NCI-H748 (cell line): ENCODE measurements around the gene ADIPOR1.
A peak's percentile ranks its signal among the peaks of the same experiment; 100 is the strongest.

Experiments
- DNase-seq: peaks from one replicate; lab custom pipeline; 2025; ENCODE audit not compliant: unreplicated experiment; lab: John Stamatoyannopoulos, UW

The ADIPOR1 gene

DNA sequence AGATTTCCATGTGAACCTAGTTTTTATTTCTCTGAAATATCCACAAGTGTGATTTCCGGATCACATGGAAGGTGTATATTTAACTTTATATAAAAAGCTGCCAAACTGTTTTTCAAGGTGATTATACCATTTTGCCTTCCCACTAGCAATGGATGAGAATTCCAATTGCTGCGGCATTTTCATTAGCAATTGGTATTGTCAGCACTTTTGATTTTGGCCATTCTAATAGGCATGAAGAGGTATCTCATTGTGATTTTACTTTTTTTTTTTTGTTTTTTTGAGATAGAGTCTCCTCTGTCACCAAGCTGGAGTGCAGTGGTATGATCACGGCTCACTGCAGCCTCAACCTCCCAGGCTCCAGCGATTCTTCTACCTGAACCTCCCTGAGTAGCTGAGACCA, 13.9 kb upstream of the ADIPOR1 start:
- DNase-seq: no peak

DNA sequence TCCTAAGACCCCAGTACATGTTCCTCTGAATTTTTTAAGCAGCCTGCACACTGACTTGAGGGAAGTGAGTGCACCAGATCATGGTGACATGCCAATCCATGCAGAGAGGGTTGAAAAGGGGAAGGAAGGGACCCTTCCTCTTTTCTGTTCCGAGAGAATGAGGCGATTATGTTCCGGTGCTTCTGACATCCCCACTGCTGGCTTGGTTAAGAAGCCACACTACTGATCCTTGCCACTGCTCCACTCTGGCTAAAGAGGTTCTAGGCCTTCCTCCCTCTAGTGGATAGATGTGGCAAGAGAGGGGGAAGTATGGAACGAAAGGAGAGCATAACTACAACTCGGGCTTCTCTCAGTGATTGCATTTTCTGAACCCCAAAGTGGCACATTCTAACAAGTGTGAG, 10.8 kb upstream of the ADIPOR1 start:
- DNase-seq: peak; percentile 24

DNA sequence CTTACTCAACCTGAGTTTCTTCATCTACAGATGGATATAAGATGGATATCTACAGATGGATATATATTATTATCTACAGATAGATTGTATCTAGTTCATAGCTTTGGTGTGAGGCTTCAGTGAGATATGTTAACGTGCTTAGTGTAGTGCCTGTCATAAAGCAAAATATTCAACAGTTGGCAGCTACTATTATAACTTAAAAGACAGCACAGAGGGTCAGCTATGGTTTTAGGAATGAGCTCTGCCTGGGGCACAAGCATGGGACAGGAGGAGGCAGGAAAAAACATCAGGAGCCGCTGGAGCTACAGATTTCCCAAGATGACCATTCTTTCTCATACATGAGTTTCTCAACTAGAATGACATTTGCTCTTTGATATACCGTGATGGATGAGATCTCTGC, 10.2 kb upstream of the ADIPOR1 start:
- DNase-seq: no peak

DNA sequence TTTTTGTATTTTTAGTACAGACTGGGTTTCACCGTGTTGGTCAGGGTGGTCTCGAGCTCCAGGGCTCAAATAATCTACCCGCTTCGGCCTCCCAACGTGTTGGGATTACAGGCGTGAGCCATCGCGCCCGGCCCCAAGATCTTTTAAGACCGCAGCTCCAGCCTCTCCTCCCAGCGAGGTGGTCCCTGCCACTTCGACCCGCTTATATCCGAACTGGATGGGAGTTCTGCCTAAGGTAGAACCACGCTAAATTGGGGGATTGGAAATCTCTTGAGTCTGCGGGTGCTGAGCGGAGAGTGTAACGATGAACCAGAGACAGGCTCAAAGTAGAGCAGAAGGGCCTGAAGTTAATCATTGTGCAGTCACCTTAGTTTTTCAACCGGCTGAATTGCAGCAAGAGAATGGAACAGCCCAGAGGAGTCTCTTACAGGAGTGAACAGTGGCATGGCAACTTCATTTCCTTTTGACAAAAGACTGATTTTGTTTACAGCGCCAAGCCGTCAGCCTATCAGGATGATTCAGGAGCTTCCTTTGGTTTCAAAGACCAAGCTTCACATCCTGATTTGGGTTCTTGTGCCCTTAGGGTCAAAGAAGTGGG, 9.7 kb upstream of the ADIPOR1 start:
- DNase-seq: peak; percentile 49

DNA sequence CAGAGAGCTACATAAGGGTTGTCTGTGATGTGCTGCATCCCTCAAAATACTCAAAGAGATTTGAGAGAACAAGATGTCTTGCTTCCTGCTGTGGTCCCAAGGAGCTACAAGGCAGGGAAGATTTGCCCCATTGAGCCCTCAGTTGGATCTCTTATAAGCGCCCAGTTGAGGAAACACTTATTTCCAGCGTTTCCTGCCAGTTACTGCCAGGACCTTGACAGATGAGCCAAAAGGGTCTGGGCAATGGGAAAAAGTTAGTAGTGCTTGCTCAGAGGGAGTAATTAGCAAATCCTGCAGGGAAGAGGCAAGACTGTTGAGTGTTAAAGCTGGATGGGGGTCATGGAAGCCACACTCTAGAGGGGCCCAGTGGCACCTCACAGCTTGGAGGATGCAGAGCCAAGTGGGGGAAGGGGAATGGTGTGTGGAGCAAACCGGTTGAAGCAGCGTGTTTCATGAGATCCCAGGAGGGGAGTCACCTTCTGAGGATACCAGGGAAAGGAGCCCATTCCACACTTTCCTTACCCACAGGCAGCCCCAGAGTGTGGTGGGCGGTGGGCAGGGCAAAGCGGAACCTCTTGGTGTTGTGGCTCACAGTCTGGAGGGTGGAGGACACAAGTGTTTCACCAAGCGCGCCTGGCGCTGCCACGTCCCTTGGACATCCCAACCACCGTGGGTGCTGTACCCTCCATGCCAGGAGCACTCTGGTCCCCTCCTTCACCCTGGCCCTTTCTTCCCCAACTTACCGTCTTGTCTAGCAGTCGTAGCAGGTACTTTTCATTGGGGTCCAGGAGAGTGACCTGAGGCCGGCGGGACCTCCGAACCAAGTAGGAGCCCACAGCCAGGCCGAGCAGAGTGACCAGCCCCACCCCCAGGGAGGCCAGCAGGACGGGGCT, 8.1 kb upstream of the ADIPOR1 start:
- no peak for DNase-seq

DNA sequence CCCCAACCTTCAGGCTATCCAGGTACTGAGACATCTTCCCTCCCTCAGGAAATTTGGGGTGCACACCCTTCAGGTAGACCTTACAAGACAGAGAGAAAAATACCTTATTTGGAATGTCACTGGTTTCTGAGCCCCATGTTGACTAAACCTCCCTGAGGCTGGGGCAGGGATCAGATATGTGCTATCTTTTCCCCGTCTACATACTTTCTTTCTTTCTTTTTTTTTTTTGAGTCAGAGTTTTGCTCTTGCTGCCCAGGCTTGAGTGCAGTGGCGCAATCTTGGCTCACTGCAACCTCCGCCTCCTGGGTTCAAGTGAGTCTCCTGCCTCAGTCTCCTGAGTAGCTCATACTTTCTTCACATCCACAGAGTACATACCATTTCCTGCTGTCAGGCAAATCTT, 7.3 kb upstream of the ADIPOR1 start:
- DNase-seq: no peak

DNA sequence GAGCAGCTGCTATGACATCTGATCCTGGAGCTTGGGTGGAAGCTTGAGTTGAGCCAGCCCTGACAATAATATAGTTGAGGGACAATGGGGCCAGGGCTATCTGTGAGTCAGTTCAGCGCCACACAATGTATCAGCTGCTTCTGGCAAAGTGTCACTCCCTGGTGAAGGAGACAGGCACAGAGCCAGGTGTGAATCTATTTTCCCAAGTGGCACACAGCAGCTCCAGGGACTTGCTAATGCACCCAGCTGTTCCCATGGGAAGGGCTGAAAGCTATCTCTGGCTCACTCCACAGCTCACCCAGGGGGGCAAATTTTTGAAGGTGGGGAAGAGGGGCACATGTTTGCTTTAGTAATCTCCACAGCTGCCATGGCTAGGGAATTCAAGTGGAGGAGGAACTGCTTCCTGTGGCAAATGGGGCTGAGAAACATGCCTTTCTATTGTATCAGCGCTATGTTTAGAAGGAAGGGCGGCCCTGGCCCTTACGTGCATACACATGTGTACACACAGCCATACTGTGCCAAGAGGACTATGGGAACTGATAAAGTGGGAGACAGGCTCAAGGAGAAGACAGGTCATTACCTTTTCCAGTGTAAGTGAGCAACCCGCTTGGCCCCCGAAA, 6.8 kb upstream of the ADIPOR1 start:
- peak; percentile 80 for DNase-seq

DNA sequence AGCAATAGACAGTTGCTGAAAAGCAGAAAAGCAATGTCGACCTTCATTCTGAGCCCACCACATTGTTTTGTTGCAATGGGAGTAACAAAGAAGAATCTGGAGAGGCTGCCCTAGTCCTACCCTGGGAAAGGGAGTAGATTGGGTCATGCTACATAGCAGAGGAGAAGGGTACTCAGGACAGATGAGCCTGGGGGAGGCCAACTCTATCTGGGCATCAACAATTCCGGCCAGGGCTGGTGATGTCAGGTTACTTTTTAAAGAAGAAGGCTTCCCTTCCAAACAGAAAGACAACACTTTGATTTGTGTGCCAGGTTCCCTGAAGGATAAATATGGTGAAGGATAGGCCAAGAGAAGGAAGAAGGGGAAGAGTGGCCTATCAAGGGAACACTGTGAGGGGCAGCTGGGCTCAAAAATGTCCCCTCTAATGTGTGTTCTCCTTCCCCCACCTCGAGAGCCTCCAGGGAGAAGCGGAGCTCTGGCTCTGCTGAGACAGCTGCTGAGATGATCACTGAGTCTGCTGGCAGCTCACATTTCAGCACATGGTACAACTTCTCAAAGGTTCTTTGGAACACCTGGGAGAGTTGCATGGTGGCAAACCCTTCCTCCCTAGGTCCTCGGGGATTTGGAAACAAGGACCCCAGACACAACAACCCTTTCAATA, 3.2 kb upstream of the ADIPOR1 start:
- DNase-seq: no peak

DNA sequence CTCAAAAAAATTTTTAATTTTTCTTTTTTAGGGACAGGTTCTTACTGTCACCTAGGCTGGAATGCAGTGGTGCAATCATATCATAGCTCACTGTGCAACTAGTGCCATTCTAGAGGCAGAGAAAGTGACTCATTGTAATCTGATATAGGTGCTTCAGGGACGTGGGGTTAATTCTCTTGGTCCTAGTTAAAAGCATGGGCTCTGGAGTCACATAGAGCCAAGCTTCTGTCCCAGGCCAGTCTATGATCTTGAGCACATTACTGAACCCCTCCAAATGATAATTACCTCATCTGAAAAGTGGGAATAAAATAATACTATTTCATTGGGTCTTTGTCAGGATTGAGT, 1.1 kb upstream of the ADIPOR1 start:
- DNase-seq: no peak

DNA sequence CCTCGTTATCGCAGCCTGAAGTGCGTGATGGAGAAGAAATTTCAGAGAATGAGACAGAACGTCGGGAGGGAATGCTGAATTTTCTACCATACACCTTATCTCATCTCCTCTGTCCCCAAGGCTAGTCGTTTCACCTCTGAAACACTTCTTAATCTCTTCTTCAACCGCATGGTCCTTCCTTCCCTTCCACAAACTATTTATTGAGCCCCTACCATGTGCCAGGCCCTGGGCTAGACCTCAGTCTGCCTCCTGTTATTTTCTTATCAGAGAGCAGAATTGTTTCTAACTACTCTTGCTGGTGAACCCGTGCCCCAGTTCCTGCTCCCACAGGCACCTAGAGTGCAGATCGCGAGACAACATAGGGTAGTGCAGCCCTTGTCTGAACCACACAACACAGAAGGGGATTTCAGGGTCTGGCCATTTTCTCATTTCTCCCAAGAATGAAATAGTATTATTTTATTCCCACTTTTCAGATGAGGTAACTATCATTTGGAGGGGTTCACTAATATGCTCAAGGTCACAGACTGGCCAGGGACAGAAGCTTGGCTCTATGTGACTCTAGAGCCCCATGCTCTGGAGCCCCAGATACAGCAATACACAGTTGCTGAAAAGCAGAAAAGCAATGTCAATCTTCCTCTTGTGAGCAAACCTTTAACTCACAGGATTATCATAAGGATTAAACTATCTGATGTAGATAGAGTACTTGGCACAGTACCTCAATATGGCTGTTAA, 598 bp upstream of the ADIPOR1 start:
- DNase-seq: no peak

DNA sequence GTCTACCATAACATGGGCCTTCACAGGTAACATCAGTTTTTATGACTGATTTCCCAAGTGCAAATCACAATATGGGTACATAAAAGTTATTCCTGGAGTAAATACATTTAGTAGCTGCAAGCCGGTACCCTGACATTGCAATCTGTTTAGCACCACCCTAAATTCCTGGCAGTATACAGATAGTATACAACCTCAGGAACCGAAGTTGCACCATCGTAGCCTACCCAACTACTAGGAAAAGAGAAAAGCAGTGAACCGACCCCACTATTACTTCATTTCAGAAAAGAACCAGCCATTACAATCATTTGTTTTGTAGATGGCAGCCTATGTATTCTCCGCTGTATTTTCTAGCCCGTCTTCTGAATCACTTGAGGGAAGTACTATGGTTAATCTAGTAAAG, 1.1 kb downstream of the ADIPOR1 start:
- no peak for DNase-seq

DNA sequence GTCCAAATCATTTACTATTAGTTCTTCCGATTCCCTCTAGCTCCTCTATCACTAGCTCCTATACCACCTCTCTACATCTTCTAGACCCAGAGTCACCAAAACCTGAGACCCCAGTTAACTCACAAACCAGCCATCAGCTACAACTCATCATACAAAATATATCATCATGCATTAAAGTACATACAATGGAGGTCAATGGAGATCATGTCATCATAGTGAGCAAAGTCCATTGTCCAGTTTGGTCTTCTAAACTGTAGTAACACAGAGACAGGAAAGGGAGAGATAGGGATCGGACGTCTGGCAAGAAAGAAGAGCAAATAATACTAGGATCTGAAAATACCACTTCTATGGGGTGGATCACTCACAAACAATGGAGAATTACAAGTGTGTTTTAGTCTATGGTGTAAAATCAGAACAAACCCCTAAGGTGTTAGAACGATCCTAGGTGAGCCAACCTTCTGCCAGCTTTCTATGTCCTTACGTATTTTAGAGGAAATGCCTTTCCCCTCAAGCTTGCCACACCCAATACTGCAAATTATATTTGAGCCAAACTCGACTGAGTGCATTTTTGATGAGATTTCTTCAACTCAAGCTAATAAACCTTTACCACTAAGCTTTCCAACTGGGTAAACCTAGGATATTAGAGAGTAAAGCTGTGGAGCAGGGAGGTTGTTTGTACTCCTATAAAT, 3.9 kb downstream of the ADIPOR1 start:
- DNase-seq: no peak

DNA sequence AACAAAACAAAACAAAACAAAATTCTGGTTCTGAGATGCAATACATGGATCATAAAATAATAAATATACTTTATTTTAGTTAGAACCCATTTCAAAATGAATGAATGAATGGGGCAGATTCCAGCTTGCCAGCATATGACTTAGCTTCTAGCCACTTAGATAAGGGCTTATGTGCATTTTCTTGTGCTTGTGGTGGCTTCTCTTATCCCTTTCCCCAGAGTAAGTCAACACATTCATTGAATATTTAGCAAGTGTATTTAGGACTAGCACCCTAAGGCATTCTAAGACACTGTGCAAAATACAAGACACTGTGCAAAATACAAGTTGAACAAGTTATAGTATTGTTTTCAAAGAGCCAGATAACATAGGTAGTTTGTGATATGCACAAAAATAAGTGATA, 4.7 kb downstream of the ADIPOR1 start:
- DNase-seq: no peak

DNA sequence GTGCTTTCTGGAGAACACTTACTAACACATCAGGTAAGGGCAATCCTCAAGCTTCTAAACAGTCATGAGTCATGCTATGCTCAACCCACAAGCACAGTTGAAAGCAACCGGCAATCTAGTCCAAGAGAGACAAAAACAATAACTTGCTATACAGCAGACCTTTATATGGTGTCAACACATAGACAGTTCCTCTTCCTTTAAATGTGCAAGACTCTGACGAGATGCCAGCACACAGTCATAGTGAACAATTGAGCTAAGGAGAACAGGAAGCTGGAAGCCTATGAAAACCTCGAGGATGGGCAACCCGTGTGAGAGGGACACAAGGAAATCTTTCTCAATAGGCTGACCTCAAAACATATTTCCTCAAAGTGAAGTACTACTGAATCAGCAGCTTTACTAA, 5.3 kb downstream of the ADIPOR1 start:
- DNase-seq: no peak

DNA sequence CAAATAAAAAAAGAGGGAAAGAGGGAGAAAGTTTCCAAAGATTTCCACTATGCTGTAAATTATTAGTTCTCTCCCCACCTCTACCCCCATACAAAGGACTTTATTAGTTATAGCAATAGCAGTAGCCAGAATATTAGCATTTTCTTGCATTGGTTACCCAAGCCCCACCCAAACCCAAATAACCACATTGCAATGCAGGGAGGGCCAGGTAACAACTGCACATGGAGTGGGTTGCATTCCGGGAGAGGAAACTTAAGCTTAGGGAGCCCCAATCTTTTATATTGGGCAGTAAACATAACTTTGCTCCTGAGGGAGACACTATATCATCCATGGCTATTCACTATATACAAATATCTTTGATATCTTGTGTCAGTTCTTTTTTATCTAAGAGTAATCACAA, 6.0 kb downstream of the ADIPOR1 start:
- no peak for DNase-seq

DNA sequence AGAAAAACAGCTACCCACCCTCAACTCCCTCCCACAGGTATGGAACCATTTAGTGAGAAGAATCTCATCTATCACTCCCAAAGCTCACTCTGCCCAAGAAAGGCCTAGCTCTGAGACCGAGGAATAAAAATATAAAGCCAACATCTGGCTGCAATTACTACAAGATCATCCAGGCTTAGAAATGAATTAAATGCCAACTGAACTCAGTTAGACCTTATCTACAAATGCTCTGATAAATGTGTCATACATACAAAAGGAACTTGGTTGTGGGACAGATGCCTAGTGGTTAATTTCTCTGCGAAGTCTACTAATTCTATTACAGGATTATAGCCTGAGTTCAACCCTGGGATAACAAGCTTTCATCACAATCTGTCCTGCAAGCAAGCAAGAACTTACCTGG, 6.7 kb downstream of the ADIPOR1 start:
- no peak for DNase-seq

DNA sequence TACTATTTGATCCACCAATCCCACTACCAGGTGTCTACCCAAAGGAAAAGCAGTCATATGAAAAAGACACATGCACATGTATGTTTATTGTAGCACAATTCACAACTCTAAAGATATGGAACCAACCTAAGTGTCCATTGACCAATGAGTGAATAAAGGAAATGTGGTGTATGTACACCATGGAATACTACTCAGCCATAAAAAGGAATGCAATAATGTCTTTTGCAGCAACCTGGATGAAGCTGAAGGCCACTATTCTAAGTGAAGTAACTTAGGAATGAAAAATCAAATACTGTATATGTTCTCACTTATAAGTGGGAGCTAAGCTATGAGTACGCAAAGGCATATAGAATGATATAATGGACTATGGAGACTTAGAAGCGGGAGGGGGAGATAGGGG, 12.6 kb downstream of the ADIPOR1 start:
- DNase-seq: no peak

DNA sequence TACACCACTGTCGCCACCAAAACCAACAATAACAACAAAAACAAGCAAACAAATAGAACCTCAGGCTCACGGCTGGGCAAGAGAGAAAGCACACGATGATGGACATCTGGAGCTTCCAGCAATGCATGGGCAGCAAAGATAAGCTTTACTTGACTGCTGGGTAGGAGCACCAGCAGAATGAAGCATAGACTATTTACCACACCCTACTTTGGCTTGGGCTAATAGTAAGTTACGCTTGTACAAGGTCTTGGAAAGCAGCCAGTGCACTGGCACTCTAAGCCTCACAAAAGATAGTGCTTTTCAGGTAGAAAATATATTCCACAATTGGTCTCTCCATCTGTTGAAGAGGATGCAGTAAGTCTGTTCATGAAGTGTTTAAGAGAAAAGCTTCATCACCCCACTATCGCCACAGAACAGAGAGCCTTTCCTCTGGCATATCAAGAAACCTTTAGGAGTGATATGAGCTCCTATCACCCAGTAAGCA, 13.6 kb downstream of the ADIPOR1 start:
- no peak for DNase-seq

DNA sequence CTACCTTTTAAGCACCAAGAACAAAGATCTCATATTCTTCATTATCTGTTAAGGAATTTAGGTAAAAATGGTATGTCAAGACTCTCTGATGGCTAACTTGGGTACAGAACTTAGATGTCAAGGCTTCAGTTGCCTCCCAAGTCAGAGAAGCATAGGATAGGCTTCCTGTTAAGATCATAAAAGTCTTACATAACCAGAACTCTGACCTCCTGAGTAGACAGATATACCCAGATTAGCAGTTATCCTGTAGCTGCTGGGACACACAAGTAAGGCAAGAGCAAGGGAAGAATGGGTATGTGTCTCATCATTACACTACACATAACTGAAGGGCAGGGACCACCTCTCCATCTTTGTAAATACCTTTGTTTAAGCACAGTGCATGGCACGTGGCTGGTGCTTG, 15.7 kb downstream of the ADIPOR1 start:
- no peak for DNase-seq

DNA sequence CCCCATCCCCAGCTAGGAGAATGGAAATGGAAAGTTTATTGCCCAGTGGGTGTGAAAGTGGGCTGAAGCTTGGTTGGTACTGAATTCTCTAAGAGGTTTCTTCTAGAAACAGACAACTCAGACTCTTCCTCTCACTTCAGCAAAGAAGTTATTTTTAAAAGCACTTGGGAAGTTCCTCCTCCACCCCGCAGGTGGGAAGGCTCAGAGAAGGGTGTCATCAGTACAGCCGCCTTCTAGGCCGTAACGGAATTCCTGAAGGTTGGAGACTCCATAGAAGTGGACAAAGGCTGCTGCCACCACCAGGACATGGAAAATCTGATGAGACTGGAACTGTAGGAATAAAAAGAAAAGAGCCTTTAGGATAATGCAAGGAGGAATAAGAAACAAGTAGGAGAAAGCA, 16.7 kb downstream of the ADIPOR1 start:
- DNase-seq: no peak

DNA sequence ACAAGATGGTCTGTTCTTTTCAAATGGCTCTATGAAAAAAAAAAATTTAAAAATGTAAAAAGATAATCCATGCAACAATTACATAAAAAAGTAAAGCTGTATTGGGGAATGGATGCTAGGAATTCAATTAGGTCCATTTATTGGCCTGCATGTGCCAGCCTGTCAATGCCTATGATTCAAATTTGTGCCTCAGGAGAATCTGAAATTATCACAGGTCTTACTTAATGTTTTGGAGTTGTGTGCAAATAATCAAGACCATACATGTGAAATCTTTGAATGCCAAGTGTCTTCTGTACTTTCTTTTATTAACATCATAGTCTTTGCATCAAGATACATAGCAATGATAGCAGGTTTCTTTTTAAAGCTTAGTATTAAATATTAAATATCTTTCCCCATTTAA, 17.6 kb downstream of the ADIPOR1 start:
- DNase-seq: no peak
